ENCODE results near the gene CLEC10A. TPM values are rescaled to one million over a fixed set of nuclear protein-coding genes. Genes with fewer than 3 reads are reported as not detected.

Gene CLEC10A
- total and polyA plus RNA-seq, 8 donors: 2.0 to 9.6 (median 3.6) TPM

DNA sequence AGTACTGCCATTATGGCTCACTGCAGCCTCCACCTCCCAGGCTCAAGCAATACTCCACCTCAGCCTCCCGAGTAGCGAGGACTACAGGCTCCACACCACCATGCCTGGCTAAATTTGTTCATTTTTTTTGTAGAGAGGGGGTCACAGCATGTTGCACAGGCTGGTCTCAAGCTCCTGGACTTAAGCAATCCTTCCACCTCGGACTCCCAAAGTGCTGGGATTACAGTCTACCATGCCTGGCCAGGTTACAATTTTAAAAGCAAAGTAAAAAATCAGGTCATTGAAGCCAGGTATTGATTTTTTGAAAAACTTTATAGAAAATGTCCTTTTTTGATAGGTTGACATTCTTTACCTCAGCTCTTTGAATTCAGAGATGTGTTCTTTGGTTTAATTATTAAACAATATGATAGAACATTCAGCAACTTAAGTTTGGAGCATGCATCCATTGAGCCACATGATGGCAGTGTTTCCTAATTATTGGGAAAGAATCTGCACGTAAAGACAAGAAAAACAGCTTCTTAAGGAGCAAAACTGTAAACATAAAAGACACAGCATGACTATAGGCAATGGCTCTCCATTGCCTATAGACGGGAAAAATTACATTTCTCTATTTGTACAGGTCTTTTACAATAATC, 34.4 kb downstream of the CLEC10A start:
- peak in 2 of 4 donors; percentile 76 to 85 for DNase-seq
- H3K9me3 ChIP-seq: no peaks in the 10 kb centered on the region
- H3K36me3 ChIP-seq: no peaks in the 10 kb centered on the region
- H3K4me3 ChIP-seq: peak overlapping the region in 1 of 2 donors; percentile 34
- intact Hi-C loops (cut with DNase I): loop anchor here (10.0 kb wide), 1 partner anchor 249 kb away; the partner anchor contains the start of gene YBX2 (in 2 of the 2)
- ATAC-seq: peak; percentile 57
- peaks cover 18 to 63% of the 10 kb centered on the region in 2 donors for H3K27me3 ChIP-seq
- TF ChIP-seq, protein P1, sequence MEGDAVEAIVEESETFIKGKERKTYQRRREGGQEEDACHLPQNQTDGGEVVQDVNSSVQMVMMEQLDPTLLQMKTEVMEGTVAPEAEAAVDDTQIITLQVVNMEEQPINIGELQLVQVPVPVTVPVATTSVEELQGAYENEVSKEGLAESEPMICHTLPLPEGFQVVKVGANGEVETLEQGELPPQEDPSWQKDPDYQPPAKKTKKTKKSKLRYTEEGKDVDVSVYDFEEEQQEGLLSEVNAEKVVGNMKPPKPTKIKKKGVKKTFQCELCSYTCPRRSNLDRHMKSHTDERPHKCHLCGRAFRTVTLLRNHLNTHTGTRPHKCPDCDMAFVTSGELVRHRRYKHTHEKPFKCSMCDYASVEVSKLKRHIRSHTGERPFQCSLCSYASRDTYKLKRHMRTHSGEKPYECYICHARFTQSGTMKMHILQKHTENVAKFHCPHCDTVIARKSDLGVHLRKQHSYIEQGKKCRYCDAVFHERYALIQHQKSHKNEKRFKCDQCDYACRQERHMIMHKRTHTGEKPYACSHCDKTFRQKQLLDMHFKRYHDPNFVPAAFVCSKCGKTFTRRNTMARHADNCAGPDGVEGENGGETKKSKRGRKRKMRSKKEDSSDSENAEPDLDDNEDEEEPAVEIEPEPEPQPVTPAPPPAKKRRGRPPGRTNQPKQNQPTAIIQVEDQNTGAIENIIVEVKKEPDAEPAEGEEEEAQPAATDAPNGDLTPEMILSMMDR (IDR thresholded peaks at IDR 0.05): peak; percentile 65 to 68
- peaks cover 15 to 41% of the 10 kb centered on the region in 2 donors for H3K4me1 ChIP-seq
- peak overlapping the region; percentile 68 to 77 for H3K27ac ChIP-seq

DNA sequence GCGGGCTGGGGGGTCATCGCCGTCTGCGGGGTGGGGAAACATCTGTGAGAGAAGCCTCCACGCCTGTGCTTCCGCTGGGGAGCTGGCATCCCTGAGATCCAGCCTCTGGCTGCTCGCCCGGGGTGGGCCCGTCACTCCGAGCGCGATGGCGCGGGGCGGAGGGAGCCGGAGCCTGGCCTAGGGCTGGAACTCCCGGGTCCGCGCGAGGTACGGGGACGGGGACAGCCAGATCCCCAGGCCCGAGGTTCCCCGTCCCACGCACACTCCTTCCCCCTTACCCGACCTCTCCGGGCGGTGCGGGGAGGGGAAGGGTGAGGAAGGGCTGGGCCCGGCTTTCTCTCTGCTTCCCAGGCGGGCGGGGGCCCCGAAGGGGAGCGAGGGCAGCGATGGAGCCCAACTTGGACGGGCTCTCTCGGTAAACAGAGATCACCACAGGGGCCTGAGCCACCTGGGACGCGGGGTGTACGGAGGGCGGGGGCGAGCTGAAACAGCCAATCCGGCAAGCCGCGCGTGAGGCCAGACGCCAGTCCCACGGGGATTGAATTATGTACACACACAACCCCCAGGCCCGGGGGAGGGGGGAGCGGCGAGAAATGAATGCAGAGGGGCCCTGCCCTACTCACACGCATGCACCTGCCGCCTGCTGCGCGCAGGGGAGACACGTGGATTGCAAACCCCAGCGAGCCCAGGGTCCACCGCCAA, 36.4 kb downstream of the CLEC10A start, which contains the start of gene SLC16A11:
Gene SLC16A11, minus strand, starts transcription at position 596 of the 702 bp plus-strand sequence. Its CDS starts 579 bp downstream, at position 17.
- TF ChIP-seq, protein P1 (IDR thresholded peaks at IDR 0.05): no peak
- ATAC-seq: peak; percentile 29

DNA sequence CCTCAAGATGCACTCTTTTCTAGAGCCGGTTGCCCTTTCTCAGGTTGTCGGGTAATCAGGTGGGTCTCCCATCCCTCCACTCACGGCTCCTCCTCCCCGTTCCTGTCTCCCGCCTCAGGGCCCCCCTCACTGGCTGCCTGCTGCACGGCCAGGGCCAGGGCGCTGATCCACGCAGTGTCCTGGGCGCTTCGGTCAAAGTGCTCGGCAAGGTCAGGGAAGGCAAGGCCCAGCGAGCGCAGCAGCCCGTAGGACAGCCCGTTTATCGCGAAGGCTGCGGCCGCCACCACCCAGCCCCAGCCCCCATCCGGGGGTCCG, 36.9 kb downstream of the CLEC10A start:
- DNase-seq: no peak
- Histone ChIP-seq H3K36me3 (no peaks in the 10 kb centered on the region), H3K4me3 (peak overlapping the region; percentile 41 to 45), H3K9me3 (no peaks in the 10 kb centered on the region), H3K4me1 (peaks cover 15 to 47% of the 10 kb centered on the region in 2 donors), H3K27ac (peak overlapping the region in 1 of 2 donors; percentile 63), H3K27me3 (peaks cover 18 to 61% of the 10 kb centered on the region in 2 donors)
- intact Hi-C loops (cut with DNase I): loop anchor here (10.0 kb wide), 1 partner anchor 252 kb away; the partner anchor contains the start of gene YBX2 (in 2 of the 2)
- TF ChIP-seq, protein P1 (IDR thresholded peaks at IDR 0.05): no peak
- peak; percentile 6 for ATAC-seq

More for the DNA sequence above, 36.4 kb downstream of the CLEC10A start, which contains the start of gene SLC16A11:
- Histone ChIP-seq H3K27me3 (peaks cover 18 to 63% of the 10 kb centered on the region in 2 donors), H3K9me3 (no peaks in the 10 kb centered on the region), H3K36me3 (no peaks in the 10 kb centered on the region), H3K4me1 (peaks cover 15 to 43% of the 10 kb centered on the region in 2 donors), H3K4me3 (peak within 1 kb of the TSS; percentile 41 to 45), H3K27ac (peak within 1 kb of the TSS; percentile 13 to 63)
- peak in 2 of 4 donors; percentile 50 to 86 for DNase-seq
- intact Hi-C loops (cut with DNase I): loop anchor here (10.0 kb wide), 1 partner anchor 251 kb away; the partner anchor contains the start of gene YBX2 (in 2 of the 2)

DNA sequence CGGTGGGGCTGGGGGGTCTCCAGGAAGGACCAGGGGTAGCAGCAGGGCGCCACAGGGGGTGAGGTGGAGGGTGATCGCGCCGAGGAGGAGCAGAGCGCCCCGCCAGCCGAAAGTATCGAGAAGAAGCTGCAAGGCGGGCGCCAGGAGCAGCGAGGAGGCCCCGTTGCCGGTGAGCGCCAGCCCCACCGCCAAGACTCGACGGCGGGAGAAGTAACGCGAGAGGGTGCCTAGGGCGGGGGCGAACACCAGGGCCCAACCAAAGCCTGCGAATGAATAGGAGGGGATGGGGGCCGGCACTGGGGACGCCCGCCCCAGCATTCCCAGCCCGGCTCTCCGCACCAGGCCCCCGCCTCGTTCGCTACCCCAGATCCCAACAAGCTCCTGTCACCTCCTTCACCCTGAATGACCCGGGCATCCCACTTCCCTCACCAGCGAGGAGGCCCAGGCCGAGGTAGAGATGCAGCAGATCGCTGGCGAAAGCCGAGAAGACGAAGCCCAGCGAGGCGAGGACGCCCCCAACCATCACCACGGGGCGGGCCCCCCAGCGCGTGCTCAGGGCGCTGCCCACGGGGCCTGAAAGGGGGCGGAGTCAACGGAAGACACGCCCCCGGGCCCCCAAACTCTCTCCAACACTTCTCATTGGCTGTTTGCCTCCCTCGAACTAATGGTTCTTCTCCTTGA, 37.4 kb downstream of the CLEC10A start:
- H3K4me3 ChIP-seq: peak overlapping the region; percentile 41 to 45
- H3K27me3 ChIP-seq: peaks cover 18 to 57% of the 10 kb centered on the region in 2 donors
- intact Hi-C loops (cut with DNase I): loop anchor here (10.0 kb wide), 1 partner anchor 252 kb away; the partner anchor contains the start of gene YBX2 (in 2 of the 2)
- TF ChIP-seq, protein P1 (IDR thresholded peaks at IDR 0.05): no peak
- DNase-seq (peak in 1 of 4 donors; percentile 76), ATAC-seq (peak; percentile 1)
- no peaks in the 10 kb centered on the region for H3K9me3 ChIP-seq
- H3K36me3 ChIP-seq: no peaks in the 10 kb centered on the region
- peaks cover 15 to 52% of the 10 kb centered on the region in 2 donors for H3K4me1 ChIP-seq
- peak overlapping the region in 1 of 2 donors; percentile 63 for H3K27ac ChIP-seq
